GM12878 (cell line): ENCODE data around the gene NPAS3. TPM values are rescaled to one million over a fixed set of nuclear protein-coding genes. Genes with fewer than 3 reads are reported as not detected.

Source experiments
- ATAC-seq: fragments of 200-7000 bp; cut with Tn5 transposase; 3 replicates; pipeline ENCODE4 v1.9.1; 2020; ENCODE audit warnings: mild to moderate bottlenecking, moderate library complexity
- BruUV-seq: library from RNA; stranded (reverse); fragments of 400-500 nt; replicated peaks from 2 replicates; lab custom pipeline; 2021; lab: Mats Ljungman, UMichigan
- CTCF ChIA-PET: fragments of 300-600 bp; sonication (Branson Sonifier 250); formaldehyde crosslinking; extraction: SDS; loops from one replicate; lab custom pipeline; 2021; ENCODE audit warnings: inconsistent platforms; lab: Yijun Ruan, JAX
- POLR2A ChIA-PET: fragments of 350-600 bp; formaldehyde crosslinking; extraction: SDS; loops from one replicate; lab custom pipeline; 2021; ENCODE audit warnings: inconsistent platforms; lab: Charles Lee
- RAD21 ChIA-PET: fragments of 300-600 bp; sonication (Branson Sonifier 250); formaldehyde crosslinking; loops from one replicate; lab custom pipeline; 2023; ENCODE audit warnings: antibody characterized with exemption; ENCODE audit not compliant: unreplicated experiment; lab: Charles Lee
- SMC1A ChIA-PET: fragments of 300-600 bp; sonication (Branson Sonifier 250); formaldehyde crosslinking; loops from one replicate; lab custom pipeline; 2023; ENCODE audit not compliant: unreplicated experiment, uncharacterized antibody; lab: Charles Lee
- DNase-seq: peaks from one replicate; pipeline ENCODE4 v3.0.0-alpha.2; 2011; ENCODE audit warnings: low read depth, low spot score
- FAIRE-seq: peaks from 3 replicates; lab custom pipeline; 2011; peaks lifted over from hg19 to GRCh38; lab: Jason Lieb, UNC
- H2AFZ ChIP-seq: 2 replicates; pipeline ENCODE4 v1.6.0; 2011; ENCODE audit warnings: low read depth, low read length, control low read depth; ENCODE audit not compliant: control insufficient read depth
- H3K27ac ChIP-seq: 2 replicates; pipeline ENCODE4 v1.5.1; 2011; ENCODE audit warnings: control low read depth; ENCODE audit not compliant: control insufficient read depth, insufficient read depth
- H3K27me3 ChIP-seq, 2 experiments: replicated peaks in 1 of 2; 2 replicates each; pipeline versions ENCODE4 v1.6.0 to v1.6.1; 2011; ENCODE audit warnings: low read length in 1 of 2; ENCODE audit not compliant: control insufficient read depth in 2 of 2, insufficient read depth in 2 of 2
- H3K36me3 ChIP-seq, 2 experiments: 2 replicates each; pipeline ENCODE4 v1.5.1; 2011; ENCODE audit warnings: low read length in 1 of 2; ENCODE audit not compliant: control insufficient read depth in 2 of 2, insufficient read depth in 2 of 2
- H3K4me1 ChIP-seq: 2 replicates; pipeline ENCODE4 v1.6.1; 2011; ENCODE audit warnings: mild to moderate bottlenecking, low read length, moderate library complexity, mixed read lengths; ENCODE audit not compliant: control insufficient read depth, insufficient read depth
- H3K4me2 ChIP-seq: 2 replicates; pipeline ENCODE4 v1.6.0; 2011; ENCODE audit warnings: control low read depth; ENCODE audit not compliant: control insufficient read depth, insufficient read depth
- H3K4me3 ChIP-seq: fragments of 200-600 bp; sonication (generic); 2 replicates; pipeline ENCODE4 v1.5.1; 2016
- H3K79me2 ChIP-seq: 2 replicates; pipeline ENCODE4 v1.6.0; 2011; ENCODE audit warnings: low read length; ENCODE audit not compliant: control insufficient read depth, insufficient read depth
- H3K9ac ChIP-seq: 2 replicates; pipeline ENCODE4 v1.8.0; 2011; ENCODE audit warnings: low read length, control low read depth, mixed read lengths; ENCODE audit not compliant: control insufficient read depth, insufficient read depth
- H3K9me3 ChIP-seq: replicated peaks from 3 replicates; pipeline ENCODE4 v1.5.1; 2011; ENCODE audit warnings: mild to moderate bottlenecking, low read length; ENCODE audit not compliant: control insufficient read depth, insufficient read depth
- H4K20me1 ChIP-seq: 2 replicates; pipeline ENCODE4 v1.6.0; 2011; ENCODE audit not compliant: control insufficient read depth, insufficient read depth
- ATF7 ChIP-seq: fragments of 450-650 bp; IDR thresholded peaks from 2 replicates; pipeline ENCODE4 v1.6.1; 2016; ENCODE audit warnings: low read depth, mild to moderate bottlenecking
- CBX5 ChIP-seq: sonication (generic); IDR thresholded peaks from 2 replicates; pipeline ENCODE4 v1.6.1; 2016; ENCODE audit warnings: low read depth, moderate library complexity, mild to moderate bottlenecking, inconsistent platforms
- CHD4 ChIP-seq: fragments of 200-600 bp; sonication (generic); IDR thresholded peaks from 2 replicates; pipeline ENCODE4 v1.6.1; 2016; ENCODE audit warnings: mild to moderate bottlenecking
- EED ChIP-seq: sonication (generic); IDR thresholded peaks from 2 replicates; pipeline ENCODE4 v1.6.1; 2016; ENCODE audit warnings: antibody characterized with exemption, low read depth
- FOS ChIP-seq: IDR thresholded peaks from 3 replicates; pipeline ENCODE4 v1.6.1; 2011; ENCODE audit warnings: borderline replicate concordance; ENCODE audit not compliant: insufficient read length; ENCODE audit errors: extremely low read depth
- IKZF1 ChIP-seq: fragments of 450-650 bp; conservative IDR thresholded peaks from 2 replicates; pipeline ENCODE4 v1.6.1; 2017; ENCODE audit warnings: antibody characterized with exemption, mild to moderate bottlenecking
- IRF4 ChIP-seq: IDR thresholded peaks from 2 replicates; pipeline ENCODE4 v1.6.1; 2011; ENCODE audit warnings: low read depth, low read length
- KLF5 ChIP-seq: fragments of 450-650 bp; IDR thresholded peaks from 2 replicates; pipeline ENCODE4 v1.6.1; 2014; ENCODE audit warnings: mild to moderate bottlenecking; ENCODE audit not compliant: partially characterized antibody
- MXI1 ChIP-seq: fragments of 150-350 bp; IDR thresholded peaks from 2 replicates; pipeline ENCODE4 v1.6.1; 2011; ENCODE audit warnings: low read depth, mild to moderate bottlenecking, inconsistent platforms, low read length, improper control_type of control experiment
- NBN ChIP-seq: fragments of 450-650 bp; IDR thresholded peaks from 2 replicates; pipeline ENCODE4 v1.6.1; 2016
- RELA ChIP-seq: fragments of 450-650 bp; IDR thresholded peaks from 2 replicates; pipeline ENCODE4 v1.8.0; 2014; ENCODE audit warnings: borderline replicate concordance; ENCODE audit not compliant: partially characterized antibody
- SIX5 ChIP-seq: IDR thresholded peaks from 2 replicates; pipeline ENCODE4 v1.6.1; 2011; ENCODE audit warnings: mild to moderate bottlenecking, low read depth, low read length, moderate library complexity; ENCODE audit not compliant: severe bottlenecking
- STAT3 ChIP-seq: IDR thresholded peaks from 2 replicates; pipeline ENCODE4 v1.6.1; 2011; ENCODE audit warnings: low read depth, low read length, improper control_type of control experiment
- TARDBP ChIP-seq: IDR thresholded peaks from 2 replicates; pipeline ENCODE4 v1.6.1; 2016; ENCODE audit warnings: borderline replicate concordance
- YBX1 ChIP-seq: fragments of 450-650 bp; IDR thresholded peaks from 2 replicates; pipeline ENCODE4 v1.6.1; 2016; ENCODE audit warnings: antibody characterized with exemption
- ZBTB33 ChIP-seq: fragments of 450-650 bp; IDR thresholded peaks from 2 replicates; pipeline ENCODE4 v1.6.1; 2017; ENCODE audit warnings: mild to moderate bottlenecking
- ZNF24 ChIP-seq: fragments of 450-650 bp; IDR thresholded peaks from 2 replicates; pipeline ENCODE4 v1.6.1; 2017; ENCODE audit warnings: antibody characterized with exemption, mild to moderate bottlenecking
- WGBS: methylation state at CpG from one replicate; pipeline ENCODE4 v1.1.6; 2016; ENCODE audit warnings: low lambda C conversion rate; ENCODE audit not compliant: insufficient replicate concordance, insufficient coverage; ENCODE audit errors: missing lambda C conversion rate; 5-methylcytosine and 5-hydroxymethylcytosine counted together
- in situ Hi-C: fragments of 300-500 bp; cut with MboI; formaldehyde crosslinking; loops from 9 replicates; pipeline ENCODE4 v1.14.3; 2018; ENCODE audit warnings: mixed read lengths
- intact Hi-C: fragments of 100-400 bp; cut with micrococcal nuclease; formaldehyde crosslinking; loops from one replicate; pipeline ENCODE4 v1.14.2; 2022; ENCODE audit not compliant: unreplicated experiment
- polyA plus RNA-seq, 11 experiments: library from polyadenylated mRNA; depleted of rRNA in 4 of 11; unstranded in 6 of 11; stranded (reverse) in 5 of 11; fragments of >200 nt; fragmentation: Nextera tagmentation in 4 of 11; fragmentation: Illumina TruSeq in 1 of 11; extraction: Ambion mirVana in 4 of 11; extraction: Trizol in 1 of 11; gene quantifications; 1 replicate in 1 of 11; 2 replicates in 10 of 11; pipeline versions ENCODE4 v1.2.1 to v1.2.3, GENCODE V29; 2011 to 2016; ENCODE audit warnings: inconsistent platforms in 2 of 11, missing spikeins in 2 of 11, low read depth in 1 of 11
- total RNA-seq, 4 experiments: library from RNA; depleted of rRNA in 3 of 4; stranded (reverse); fragments of >200 nt in 3 of 4; fragmentation: Illumina TruSeq in 1 of 4; extraction: Trizol in 1 of 4; gene quantifications; 2 replicates each; pipeline versions ENCODE4 v1.2.1 to v1.2.3, GENCODE V29; 2013 to 2021

NPAS3 gene
- total and polyA plus RNA-seq, 10 of the 15 experiments (the other 5 are each of a cell fraction or from before 2014, with no cell fraction given), result under 0.01 to 2.7 (median 0.03) TPM; not detected in 6

GRCh38 chr14:33404964-33405574, 466.4 kb downstream of the NPAS3 start (continued):
- TF ChIP-seq FOS, result no peak

GRCh38 chr14:33406766-33407165, 468.1 kb downstream of the NPAS3 start:
- H3K9ac ChIP-seq, result no peak overlapping the region
- ChIA-PET SMC1A (no interaction called here), RAD21 (no interaction called here), POLR2A (no interaction called here), CTCF (no interaction called here)
- DNase-seq (no peak), ATAC-seq (no peak), FAIRE-seq (no peak)
- no peaks in the 10 kb centered on the region for H3K9me3 ChIP-seq
- WGBS, result 39% methylated on average over 2 of the region's 2 CpGs
- no peaks in the 10 kb centered on the region for H3K27me3 ChIP-seq
- H3K79me2 ChIP-seq, result no peaks in the 10 kb centered on the region
- TF ChIP-seq ATF7 (no peak), CBX5 (no peak), SIX5 (no peak), NBN (no peak), STAT3 (no peak), TARDBP (no peak), ZNF24 (no peak), ZBTB33 (no peak), RELA (no peak), IRF4 (no peak), CHD4 (no peak), EED (no peak), YBX1 (no peak), KLF5 (no peak), IKZF1 (no peak), MXI1 (no peak)
- H4K20me1 ChIP-seq, result no peaks in the 10 kb centered on the region
- intact Hi-C loops, result no loop called here
- no TSS peak for BruUV-seq
- no peaks in the 10 kb centered on the region for H3K36me3 ChIP-seq
- in situ Hi-C loops, result no loop called here
- H2AFZ ChIP-seq, result no peak overlapping the region
- H3K4me3 ChIP-seq, result no peak overlapping the region
- no peaks in the 10 kb centered on the region for H3K4me1 ChIP-seq
- no peak overlapping the region for H3K27ac ChIP-seq
- no peak overlapping the region for H3K4me2 ChIP-seq
